Adipocyte (in vitro differentiated cells): ENCODE results near the gene HBG1.

Source experiments
- DNase-seq: peaks from one replicate; pipeline ENCODE4 v3.0.0-alpha.2; 2015; ENCODE audit warnings: low read depth
- H3K27me3 ChIP-seq: replicated peaks from 2 replicates; pipeline ENCODE4 v1.7.0; 2013; ENCODE audit warnings: mild to moderate bottlenecking, low read length, moderate library complexity; ENCODE audit not compliant: control insufficient read depth, insufficient read depth
- H3K36me3 ChIP-seq: 2 replicates; pipeline ENCODE4 v1.7.0; 2013; ENCODE audit warnings: low read length, mild to moderate bottlenecking, moderate library complexity; ENCODE audit not compliant: control insufficient read depth, insufficient read depth, severe bottlenecking
- H3K4me1 ChIP-seq: 2 replicates; pipeline ENCODE4 v1.7.0; 2013; ENCODE audit warnings: mild to moderate bottlenecking, low read length, moderate library complexity; ENCODE audit not compliant: control insufficient read depth, insufficient read depth
- H3K4me3 ChIP-seq: 2 replicates; pipeline ENCODE4 v1.7.0; 2013; ENCODE audit warnings: mild to moderate bottlenecking, low read length, moderate library complexity
- H3K9ac ChIP-seq: 2 replicates; pipeline ENCODE4 v1.7.0; 2013; ENCODE audit warnings: mild to moderate bottlenecking, low read length, moderate library complexity
- H3K9me3 ChIP-seq: 2 replicates; pipeline ENCODE4 v1.7.0; 2013; ENCODE audit warnings: mild to moderate bottlenecking, low read length, moderate library complexity; ENCODE audit not compliant: control insufficient read depth

HBG1 gene

DNA sequence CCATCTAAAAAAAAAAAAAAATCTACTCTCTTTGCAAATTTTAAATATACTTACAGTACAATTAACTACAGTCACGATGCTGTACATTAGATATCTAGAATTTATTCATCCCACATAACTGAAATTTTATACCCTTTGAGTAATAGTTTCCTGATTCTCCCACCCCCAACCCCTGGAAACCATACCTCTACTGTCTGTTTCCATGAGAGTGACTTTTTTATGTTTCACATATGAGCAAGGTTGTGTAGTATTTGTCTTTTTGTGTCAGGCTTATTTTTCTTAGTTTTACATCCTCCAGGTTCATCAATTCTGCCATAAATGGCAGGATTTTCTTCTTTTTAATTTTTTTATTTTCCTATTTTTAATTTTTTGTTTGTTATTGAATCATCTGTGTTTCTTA is 26.0 kb downstream of the HBG1 start:
- no peak overlapping the region for H3K9ac ChIP-seq
- no peaks in the 10 kb centered on the region for H3K27me3 ChIP-seq
- no peaks in the 10 kb centered on the region for H3K36me3 ChIP-seq
- no peak for DNase-seq
- H3K4me1 ChIP-seq: no peaks in the 10 kb centered on the region
- no peaks in the 10 kb centered on the region for H3K9me3 ChIP-seq
- no peak overlapping the region for H3K4me3 ChIP-seq

DNA sequence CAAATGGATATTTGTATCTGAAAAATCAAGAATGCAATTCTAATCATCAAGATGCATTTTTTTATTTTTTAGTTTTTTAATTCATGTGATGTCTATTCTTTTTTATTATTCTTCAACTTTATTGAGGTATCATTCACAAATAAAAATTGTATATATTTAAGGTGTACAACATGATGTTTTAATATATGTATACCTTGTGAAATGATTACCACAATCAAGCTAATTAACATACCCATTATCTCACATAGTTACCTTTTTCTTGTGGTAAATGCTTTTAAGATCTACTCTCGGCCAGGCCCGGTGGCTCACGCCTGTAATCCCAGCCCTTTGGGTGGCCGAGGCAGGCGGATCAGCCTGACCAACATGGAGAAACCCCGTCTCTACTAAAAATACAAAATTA is 26.5 kb downstream of the HBG1 start:
- no peaks in the 10 kb centered on the region for H3K4me1 ChIP-seq
- H3K9ac ChIP-seq: no peak overlapping the region
- H3K36me3 ChIP-seq: no peaks in the 10 kb centered on the region
- H3K27me3 ChIP-seq: no peaks in the 10 kb centered on the region
- DNase-seq: no peak
- no peak overlapping the region for H3K4me3 ChIP-seq
- no peaks in the 10 kb centered on the region for H3K9me3 ChIP-seq

GRCh38 chr11:5210376-5210885 is 39.2 kb downstream of the HBG1 start:
- no peaks in the 10 kb centered on the region for H3K27me3 ChIP-seq
- DNase-seq: no peak
- H3K36me3 ChIP-seq: no peaks in the 10 kb centered on the region
- H3K9ac ChIP-seq: no peak overlapping the region
- H3K9me3 ChIP-seq: peaks cover 5% of the 10 kb centered on the region
- no peaks in the 10 kb centered on the region for H3K4me1 ChIP-seq
- no peak overlapping the region for H3K4me3 ChIP-seq

DNA sequence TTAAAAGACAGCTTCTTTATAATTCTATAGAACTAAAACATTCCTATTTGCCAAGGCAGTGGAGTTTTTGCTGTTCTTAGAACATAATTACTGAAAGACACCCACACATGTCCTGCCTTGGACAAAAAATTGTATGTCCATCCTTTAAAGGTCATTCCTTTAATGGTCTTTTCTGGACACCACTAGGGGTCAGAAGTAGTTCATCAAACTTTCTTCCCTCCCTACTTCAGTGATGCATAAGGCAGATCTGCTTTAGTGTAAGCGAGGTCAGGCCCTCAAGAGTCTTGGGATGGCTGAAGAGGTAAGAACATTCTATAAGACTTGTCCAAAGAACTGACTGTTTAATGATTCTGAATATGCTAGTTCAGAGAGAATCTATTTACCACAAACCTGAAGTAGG is 44.9 kb downstream of the HBG1 start:
- Histone ChIP-seq H3K4me1 (peaks cover 3% of the 10 kb centered on the region), H3K27me3 (no peaks in the 10 kb centered on the region), H3K36me3 (no peaks in the 10 kb centered on the region), H3K9ac (no peak overlapping the region), H3K9me3 (no peaks in the 10 kb centered on the region), H3K4me3 (no peak overlapping the region)
- peak; percentile 86 for DNase-seq

- Histone ChIP-seq H3K36me3 (no peaks in the 10 kb centered on the region), H3K9ac (no peak overlapping the region), H3K4me3 (no peak overlapping the region), H3K9me3 (no peaks in the 10 kb centered on the region), H3K27me3 (no peaks in the 10 kb centered on the region), H3K4me1 (peaks cover 3% of the 10 kb centered on the region)
- DNase-seq: peak; percentile 24
Observed at GRCh38 chr11:5203366-5203765, 46.3 kb downstream of the HBG1 start.

- H3K36me3 ChIP-seq: no peaks in the 10 kb centered on the region
- no peaks in the 10 kb centered on the region for H3K9me3 ChIP-seq
- no peak for DNase-seq
Observed at GRCh38 chr11:5200582-5200981, 49.1 kb downstream of the HBG1 start, which contains the start of gene OR51V1. TSS of gene OR51V1 (minus strand) at chr11:5200682. CDS start at chr11:5200682, 0 bp downstream.

DNA sequence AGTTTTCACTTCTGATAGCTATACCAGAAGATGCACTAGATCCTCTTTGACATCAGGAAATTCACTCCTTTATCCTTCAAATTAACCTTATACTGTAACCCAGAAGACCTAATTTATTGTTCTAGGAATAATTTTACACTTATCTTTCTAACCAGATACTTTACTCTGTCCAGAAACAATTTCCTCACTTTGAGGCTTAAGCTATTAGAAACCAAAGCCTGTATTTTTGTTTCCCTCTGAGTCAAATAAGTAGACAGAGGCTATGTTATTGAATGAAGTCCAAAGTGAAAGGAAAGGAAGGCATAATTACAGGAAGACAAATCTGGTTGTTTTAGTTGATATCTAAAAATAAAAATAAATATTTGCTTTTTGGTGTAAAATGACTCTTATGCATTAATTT is 51.4 kb downstream of the HBG1 start:
- Histone ChIP-seq H3K4me1 (no peaks in the 10 kb centered on the region), H3K4me3 (no peak overlapping the region), H3K9me3 (no peaks in the 10 kb centered on the region), H3K36me3 (no peaks in the 10 kb centered on the region), H3K27me3 (no peaks in the 10 kb centered on the region), H3K9ac (no peak overlapping the region)
- DNase-seq: no peak

More at GRCh38 chr11:5200582-5200981, 49.1 kb downstream of the HBG1 start, which contains the start of gene OR51V1:
- Histone ChIP-seq H3K4me1 (peaks cover 3% of the 10 kb centered on the region), H3K27me3 (no peaks in the 10 kb centered on the region), H3K9ac (no peak within 1 kb of the TSS), H3K4me3 (no peak within 1 kb of the TSS)
